GM21723 (cell line): ENCODE measurements around the gene KIR2DL1.
"Not testable (repeated sequence)": the region's sequence is repeated elsewhere in the genome, so short reads cannot be mapped to it uniquely, and the experiment has no call there.

ENCODE experiments used
- ATAC-seq: cut with Tn5 transposase; IDR thresholded peaks from one replicate; pipeline ENCODE4 v1.9.1; 2021; ENCODE audit warnings: mild to moderate bottlenecking, moderate library complexity; ENCODE audit not compliant: unreplicated experiment

The KIR2DL1 gene

DNA sequence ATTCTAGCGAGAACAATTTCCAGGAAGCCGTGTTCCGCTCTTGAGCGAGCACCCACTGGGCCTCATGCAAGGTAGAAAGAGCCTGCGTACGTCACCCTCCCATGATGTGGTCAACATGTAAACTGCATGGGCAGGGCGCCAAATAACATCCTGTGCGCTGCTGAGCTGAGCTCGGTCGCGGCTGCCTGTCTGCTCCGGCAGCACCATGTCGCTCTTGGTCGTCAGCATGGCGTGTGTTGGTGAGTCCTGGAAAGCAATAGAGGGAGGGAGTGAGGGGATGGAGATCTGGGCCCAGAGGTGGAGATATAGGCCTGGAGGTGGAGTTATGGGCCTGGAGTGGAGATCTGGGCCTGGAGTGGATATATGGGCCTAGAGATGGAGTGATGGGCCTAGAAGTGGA lies at the start of gene KIR2DL1:
KIR2DL1 (plus strand) TSS at position 148 of the 400 bp plus-strand sequence; CDS start at position 206, 58 bp downstream.
- ATAC-seq = not testable (repeated sequence)

DNA sequence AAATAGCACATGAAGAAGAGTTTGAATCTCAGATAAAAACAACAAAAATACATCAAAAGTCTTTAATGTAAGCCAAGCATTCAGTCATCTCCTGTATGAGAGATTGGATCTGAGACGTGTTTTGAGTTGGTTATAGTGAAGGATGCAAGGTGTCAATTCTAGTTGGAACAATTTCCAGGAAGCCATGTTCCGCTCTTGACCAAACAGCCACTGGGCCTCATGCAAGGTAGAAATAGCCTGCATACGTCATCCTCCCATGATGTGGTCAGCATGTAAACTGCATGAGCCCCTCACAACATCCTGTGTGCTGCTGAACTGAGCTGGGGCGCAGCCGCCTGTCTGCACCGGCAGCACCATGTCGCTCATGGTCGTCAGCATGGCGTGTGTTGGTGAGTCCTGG lies 45.5 kb upstream of the KIR2DL1 start, which contains the start of gene KIR3DL3:
KIR3DL3 (plus strand) TSS at position 301 of the 400 bp plus-strand sequence; CDS start at position 356, 55 bp downstream.
- no peak for ATAC-seq

DNA sequence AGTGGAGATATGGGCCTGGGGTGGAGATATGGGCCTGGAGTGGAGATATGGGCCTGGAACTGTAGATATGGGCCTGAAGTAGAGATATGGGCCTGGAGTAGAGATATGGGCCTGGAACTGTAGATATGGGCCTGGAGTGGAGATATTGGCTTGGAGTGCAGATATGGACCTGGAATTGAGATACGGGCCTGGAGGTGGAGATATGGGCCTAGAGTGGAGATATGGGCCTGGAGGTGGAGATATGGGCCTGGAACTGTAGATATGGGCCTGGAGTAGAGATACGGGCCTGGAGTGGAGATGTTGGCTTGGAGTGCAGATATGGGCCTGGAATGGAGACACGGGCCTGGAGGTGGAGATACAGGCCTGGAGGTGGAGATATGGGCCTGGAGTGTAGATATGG lies 44.9 kb upstream of the KIR2DL1 start:
- ATAC-seq = no peak

DNA sequence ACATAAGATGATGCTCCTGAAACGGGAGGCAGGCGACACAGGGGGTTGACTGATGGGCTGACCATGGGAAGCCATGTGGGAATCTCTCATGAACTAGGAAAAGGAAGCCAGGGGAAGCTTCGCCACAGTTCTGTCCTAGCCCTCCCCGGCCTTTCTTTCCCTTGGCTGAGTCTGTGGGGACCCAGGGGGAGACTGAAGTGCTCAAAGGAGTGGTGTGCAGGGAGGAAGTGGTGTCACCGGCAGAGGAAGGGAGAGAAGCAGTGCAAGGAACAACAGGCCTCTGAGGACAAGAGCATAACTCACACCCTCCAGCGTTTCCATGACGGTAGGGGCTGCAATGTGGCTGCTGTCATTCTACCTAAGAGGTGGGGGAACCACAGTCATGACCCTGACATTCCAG lies 44.3 kb upstream of the KIR2DL1 start:
- no peak for ATAC-seq

DNA sequence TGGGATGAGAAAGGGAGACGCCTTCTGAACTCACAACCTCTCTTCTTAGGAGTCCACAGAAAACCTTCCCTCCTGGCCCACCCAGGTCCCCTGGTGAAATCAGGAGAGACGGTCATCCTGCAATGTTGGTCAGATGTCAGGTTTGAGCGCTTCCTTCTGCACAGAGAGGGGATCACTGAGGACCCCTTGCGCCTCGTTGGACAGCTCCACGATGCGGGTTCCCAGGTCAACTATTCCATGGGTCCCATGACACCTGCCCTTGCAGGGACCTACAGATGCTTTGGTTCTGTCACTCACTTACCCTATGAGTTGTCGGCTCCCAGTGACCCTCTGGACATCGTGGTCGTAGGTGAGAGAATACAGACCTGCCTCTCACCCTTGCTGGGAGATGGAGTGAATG lies 42.0 kb upstream of the KIR2DL1 start:
- ATAC-seq = no peak

DNA sequence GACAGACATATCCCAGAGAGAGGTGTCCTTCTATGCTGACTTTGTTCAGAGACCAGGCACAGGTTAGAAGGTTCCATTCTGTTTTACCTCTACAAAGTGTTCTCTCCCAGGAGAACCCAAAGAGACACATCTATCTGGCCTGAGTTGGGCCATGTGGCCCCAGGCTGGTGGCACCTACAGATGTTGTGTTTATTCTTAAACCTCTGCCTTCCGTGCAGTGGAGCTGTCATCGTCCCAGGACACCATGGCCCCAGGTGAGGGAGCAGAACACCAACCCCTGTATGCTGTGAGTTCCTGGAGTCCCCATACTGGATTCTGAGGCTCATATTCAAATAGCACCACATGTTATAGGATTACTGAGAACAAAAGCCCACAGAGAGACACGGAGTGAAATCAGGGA lies 41.4 kb upstream of the KIR2DL1 start:
- no peak for ATAC-seq

DNA sequence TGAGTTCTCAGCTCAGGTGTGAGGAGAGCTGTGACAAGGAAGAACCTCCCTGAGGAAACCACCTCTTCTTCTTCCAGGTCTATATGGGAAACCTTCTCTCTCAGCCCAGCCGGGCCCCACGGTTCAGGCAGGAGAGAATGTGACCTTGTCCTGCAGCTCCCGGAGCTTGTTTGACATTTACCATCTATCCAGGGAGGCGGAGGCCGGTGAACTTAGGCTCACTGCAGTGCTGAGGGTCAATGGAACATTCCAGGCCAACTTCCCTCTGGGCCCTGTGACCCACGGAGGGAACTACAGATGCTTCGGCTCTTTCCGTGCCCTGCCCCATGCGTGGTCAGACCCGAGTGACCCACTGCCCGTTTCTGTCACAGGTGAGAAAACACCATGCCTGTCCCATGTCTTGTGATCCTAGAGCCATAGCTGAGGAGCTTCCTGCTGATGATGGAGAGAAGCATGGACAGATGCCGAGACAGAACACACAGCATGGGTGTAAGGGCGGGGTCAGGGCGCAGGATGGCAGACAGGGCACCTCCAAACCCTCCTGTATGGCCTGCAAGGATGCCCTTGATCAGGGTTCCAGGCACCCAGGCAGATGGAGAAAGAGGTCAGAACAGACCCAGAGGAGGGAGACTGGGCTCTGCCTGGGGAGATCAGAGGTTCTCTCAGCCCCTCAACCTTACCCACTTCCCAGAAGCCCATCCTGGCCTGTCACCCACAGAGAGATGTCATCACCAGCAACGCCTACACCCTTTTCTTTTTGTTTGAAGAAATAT lies 40.0 kb upstream of the KIR2DL1 start:
- ATAC-seq = no peak

DNA sequence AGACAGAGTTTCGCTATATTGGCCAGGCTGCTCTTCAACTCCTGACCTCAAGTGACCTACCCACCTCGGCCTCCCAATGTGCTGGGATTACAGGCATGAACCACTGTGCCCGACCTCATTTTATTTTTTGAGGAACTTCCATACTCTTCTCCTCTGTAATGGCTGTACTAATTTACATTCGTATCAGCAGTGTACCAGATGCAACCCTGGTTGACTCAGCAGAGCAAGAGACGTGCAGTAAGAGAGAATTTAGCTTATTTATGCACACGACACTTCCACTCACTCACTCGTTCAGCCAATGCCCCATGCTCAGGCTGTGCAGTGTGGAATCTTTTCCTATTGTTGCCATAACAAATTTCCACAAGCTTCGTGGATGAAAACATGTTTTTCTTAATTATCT lies 38.4 kb upstream of the KIR2DL1 start:
- no peak for ATAC-seq

DNA sequence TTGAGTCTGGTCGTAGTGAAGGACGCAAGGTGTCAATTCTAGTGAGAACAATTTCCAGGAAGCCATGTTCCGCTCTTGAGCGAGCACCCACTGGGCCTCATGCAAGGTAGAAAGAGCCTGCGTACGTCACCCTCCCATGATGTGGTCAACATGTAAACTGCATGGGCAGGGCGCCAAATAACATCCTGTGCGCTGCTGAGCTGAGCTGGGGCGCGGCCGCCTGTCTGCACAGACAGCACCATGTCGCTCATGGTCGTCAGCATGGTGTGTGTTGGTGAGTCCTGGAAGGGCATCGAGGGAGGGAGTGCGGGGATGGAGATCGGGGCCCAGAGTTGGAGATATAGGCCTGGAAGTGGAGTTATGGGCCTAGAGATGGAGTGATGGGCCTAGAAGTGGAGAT lies 31.3 kb upstream of the KIR2DL1 start, which contains the start of gene KIR2DL3:
KIR2DL3 (plus strand) TSS at position 208 of the 400 bp plus-strand sequence; CDS start at position 241, 33 bp downstream.
- not testable (repeated sequence) for ATAC-seq

DNA sequence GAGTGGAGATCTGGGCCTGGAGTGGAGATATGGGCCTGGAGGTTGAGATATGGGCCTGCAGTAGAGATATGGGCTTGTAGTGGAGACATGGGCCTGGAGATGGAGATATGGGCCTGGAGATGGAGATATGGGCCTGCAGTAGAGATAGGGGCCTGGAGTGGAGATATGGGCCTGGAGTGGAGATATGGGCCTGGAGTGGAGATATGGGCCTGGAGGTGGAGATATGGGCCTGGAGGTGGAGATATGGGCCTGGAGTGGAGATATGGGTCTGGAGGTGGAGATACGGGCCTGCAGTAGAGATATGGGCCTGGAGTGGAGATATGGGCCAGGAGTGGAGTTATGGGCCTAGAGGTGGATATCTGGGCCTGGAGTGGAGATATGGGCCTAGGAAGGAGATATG lies 30.9 kb upstream of the KIR2DL1 start:
- no peak for ATAC-seq

DNA sequence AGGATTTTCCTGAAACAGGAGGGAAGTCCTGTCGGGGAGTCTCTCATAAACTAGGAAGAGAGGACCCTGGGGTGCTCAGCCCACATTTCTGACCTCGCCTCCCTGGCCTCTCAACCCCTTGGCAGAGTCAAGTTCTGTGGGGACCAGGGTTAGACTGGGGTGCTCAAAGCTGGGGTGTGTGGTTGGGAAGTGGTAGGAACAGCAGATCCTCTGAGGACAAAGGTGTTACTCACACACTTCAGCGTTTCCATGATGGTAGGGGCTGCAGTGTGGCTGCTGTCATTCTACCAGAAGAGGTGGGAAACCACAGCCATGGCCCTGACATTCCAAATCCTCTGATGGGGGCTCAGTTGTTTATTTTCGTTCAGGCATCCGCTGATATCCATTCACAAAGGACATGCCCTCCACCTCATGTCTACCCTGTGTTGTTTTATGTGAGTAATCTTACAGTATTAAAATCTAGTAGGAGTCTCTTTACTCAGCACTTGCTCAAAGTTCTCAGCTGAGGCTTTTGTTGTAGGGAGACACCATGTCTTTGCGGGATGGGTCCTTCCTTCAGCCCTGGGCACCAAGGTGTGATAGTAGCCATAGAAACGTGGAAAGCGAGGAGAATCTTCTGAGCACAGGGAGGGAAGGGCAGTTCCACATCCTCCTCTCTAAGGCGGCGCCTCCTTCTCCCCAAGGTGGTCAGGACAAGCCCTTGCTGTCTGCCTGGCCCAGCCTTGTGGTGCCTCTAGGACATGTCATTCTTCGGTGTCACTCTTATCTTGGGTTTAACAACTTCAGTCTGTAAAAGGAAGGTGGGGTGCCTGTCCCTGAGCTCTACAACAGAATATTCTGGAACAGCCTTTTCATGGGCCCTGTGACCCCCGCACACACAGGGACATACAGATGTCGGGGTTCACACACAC lies 29.8 kb upstream of the KIR2DL1 start:
- no peak for ATAC-seq

DNA sequence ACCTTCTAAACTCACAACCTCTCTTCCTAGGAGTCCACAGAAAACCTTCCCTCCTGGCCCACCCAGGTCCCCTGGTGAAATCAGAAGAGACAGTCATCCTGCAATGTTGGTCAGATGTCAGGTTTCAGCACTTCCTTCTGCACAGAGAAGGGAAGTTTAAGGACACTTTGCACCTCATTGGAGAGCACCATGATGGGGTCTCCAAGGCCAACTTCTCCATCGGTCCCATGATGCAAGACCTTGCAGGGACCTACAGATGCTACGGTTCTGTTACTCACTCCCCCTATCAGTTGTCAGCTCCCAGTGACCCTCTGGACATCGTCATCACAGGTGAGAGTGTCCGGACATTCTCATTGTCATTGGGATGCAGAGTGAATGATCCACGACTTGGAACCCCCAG lies 27.6 kb upstream of the KIR2DL1 start:
- not testable (repeated sequence) for ATAC-seq

DNA sequence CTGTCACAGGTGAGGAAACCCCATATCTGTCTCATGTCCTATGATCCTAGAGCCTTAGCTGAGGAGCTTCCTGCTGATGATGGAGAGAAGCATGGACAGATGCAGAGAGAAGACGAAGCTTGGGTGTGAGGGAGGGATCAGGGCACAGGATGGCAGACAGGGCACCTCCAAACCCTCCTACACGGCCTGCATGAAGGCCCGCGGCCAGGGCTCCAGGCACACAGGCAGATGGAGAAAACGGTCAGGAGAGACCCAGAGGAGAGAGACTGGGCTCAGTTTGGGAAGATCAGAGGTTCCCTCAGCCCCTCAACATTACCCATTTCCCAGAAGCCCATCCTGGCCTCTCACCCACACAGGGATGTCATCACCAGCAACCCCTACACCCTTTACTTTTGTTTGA lies 25.5 kb upstream of the KIR2DL1 start:
- not testable (repeated sequence) for ATAC-seq

DNA sequence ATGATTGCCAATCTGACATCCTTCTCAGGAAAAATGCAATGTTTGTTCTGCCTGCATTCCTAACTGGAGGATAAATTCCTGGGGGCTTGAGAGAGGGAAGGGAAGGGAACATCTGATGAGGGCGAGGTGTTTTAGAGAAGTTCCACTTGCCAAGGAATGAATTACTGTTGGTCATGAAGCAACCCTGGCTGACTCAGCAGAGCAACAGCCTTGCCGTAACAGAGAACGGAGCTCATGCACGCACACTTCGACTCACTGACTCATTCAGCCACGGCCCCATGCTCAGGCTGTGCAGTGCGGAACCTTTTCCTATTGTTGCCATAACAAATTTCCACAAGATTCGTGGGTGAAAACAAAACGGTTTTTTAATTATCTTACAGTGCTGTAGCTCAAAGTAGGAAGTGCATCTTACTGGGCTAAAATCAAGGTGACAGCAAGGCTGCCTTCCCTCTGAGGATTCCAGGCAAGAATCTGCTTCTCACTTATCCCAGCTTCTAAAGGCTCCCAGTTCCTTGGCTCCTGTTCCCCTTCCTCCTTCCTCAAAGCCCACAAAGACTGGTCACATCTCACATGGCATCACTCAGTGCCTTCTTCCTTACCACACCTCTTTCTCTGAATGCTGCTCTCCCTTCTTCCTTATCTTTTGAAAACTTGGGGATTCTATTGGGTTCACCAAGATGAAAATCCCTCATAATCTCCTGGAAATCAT lies 21.8 kb upstream of the KIR2DL1 start:
- not testable (repeated sequence) for ATAC-seq

DNA sequence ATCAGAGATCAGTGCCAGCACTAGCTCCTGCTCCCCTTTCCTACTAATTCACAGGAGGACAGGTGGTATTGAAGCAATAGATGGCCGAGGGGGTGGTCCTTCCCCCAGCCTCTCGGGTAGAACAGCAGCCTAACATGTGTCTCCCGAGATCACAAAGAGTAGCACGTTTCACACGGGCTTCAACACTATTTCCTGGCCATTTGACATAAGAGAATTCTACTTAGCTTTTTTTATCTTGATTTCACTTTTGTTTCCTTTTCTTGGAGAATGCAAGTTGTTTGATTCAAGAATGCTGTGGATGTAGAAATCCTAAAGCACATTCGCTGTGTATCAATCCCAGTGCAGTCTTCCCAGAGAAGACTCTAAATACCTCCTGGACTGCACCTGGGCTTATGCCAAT lies 19.3 kb upstream of the KIR2DL1 start:
- ATAC-seq = not testable (repeated sequence)

DNA sequence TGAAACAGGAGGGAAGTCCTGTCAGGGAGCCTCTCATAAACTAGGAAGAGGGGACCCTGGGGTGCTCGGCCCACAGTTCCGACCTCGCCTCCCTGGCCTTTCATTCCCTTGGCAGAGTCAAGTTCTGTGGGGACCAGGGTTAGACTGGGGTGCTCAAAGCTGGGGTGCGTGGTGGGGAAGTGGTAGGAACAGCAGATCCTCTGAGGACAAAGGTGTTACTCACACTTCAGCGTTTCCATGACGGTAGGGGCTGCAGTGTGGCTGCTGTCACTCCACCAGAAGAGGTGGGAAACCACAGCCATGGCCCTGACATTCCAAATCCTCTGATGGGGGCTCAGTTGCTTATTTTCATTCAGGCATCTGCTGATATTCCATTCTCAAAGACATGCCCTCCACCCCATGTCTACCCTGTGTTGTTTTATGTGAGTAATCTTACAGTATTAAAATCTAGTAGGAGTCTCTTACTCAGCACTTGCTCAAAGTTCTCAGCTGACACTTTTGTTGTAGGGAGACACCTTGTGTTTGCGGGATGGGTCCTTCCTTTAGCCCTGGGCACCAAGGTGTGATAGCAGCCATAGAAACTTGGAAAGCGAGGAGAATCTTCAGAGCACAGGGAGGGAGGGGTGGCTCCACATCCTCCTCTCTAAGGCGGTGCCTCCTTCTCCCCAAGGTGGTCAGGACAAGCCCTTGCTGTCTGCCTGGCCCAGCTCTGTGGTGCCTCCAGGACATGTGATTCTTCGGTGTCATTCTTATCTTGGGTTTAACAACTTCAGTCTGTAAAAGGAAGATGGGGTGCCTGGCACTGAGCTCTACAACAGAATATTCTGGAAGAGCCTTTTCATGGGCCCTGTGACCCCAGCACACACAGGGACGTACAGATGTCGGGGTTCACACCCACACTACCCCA lies 13.1 kb upstream of the KIR2DL1 start:
- not testable (repeated sequence) for ATAC-seq

DNA sequence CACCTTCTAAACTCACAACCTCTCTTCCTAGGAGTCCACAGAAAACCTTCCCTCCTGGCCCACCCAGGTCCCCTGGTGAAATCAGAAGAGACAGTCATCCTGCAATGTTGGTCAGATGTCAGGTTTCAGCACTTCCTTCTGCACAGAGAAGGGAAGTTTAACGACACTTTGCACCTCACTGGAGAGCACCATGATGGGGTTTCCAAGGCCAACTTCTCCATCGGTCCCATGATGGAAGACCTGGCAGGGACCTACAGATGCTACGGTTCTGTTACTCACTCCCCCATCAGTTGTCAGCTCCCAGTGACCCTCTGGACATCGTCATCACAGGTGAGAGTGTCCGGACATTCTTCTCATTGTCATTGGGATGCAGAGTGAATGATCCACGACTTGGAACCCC lies 11.0 kb upstream of the KIR2DL1 start:
- ATAC-seq = not testable (repeated sequence)

DNA sequence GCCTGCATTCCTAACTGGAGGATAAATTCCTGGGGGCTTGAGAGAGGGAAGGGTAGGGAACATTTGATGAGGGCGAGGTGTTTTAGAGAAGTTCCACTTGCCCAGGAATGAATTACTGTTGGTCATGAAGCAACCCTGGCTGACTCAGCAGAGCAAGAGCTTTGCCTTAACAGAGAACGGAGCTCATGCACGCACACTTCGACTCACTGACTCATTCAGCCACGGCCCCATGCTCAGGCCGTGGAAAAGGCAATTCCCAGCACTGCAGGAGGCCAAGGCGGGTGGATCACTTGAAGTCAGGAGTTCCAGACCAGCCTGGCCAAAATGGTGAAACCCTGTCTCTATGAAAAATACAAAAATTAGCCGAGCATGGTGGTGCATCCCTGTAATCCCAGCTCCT lies 5.4 kb upstream of the KIR2DL1 start:
- not testable (repeated sequence) for ATAC-seq

DNA sequence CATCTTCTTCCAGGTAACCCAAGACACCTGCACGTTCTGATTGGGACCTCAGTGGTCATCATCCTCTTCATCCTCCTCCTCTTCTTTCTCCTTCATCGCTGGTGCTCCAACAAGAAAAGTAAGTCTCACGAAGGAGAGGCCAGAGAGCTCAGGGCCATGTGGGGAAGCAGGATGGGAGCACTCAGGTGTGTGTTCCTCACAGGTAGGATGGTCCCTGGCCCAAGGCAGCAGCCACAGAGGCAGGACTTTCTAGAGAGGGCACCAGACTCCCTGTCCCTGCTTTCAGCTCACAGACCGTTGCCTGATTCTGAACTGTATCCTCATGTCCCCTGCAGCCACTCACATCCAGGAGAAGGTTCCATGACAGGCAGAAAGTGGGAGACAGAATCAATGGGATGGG lies 3.1 kb upstream of the KIR2DL1 start:
- not testable (repeated sequence) for ATAC-seq

DNA sequence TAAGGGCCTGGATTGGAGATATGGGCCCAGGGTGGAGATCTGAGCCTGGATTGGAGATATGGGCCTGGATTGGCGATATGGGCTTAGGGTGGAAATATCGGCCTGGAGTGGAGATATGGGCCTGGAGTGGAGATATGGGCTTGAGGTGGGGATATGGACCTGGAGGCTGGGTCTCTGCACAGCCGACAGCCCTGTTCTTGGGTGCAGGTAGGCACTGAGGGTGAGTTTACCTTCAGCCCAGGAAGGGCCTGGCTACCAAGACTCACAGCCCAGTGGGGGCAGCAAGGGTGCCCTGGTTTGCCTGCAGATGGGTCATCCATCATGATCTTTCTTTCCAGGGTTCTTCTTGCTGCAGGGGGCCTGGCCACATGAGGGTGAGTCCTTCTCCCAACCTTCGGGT lies 918 bp downstream of the KIR2DL1 start:
- not testable (repeated sequence) for ATAC-seq
